WERI-Rb-1 (cell line): ENCODE results near the gene RFC5.

Source experiments
- DNase-seq: peaks from one replicate; pipeline ENCODE4 v3.0.0-alpha.2; 2020
- H3K27ac ChIP-seq: fragments of 250-450 bp; sonication (Bioruptor Pico); 2 replicates; pipeline ENCODE4 v1.5.1; 2020; ENCODE audit warnings: mild to moderate bottlenecking, moderate library complexity
- H3K27me3 ChIP-seq: fragments of 250-450 bp; sonication (Bioruptor Pico); 2 replicates; pipeline ENCODE4 v1.5.1; 2021; ENCODE audit warnings: mild to moderate bottlenecking, low read depth, moderate library complexity; ENCODE audit not compliant: insufficient read depth, severe bottlenecking
- H3K36me3 ChIP-seq: fragments of 250-450 bp; sonication (Bioruptor Pico); 2 replicates; pipeline ENCODE4 v1.5.1; 2020; ENCODE audit warnings: mild to moderate bottlenecking, moderate library complexity
- H3K4me3 ChIP-seq: 2 replicates; pipeline ENCODE4 v1.5.1; 2011; ENCODE audit warnings: low read depth, mild to moderate bottlenecking, control low read depth, low read length
- H3K9me3 ChIP-seq: fragments of 250-450 bp; sonication (Bioruptor Pico); 2 replicates; pipeline ENCODE4 v1.5.1; 2021; ENCODE audit warnings: mild to moderate bottlenecking, moderate library complexity; ENCODE audit not compliant: severe bottlenecking
- TF ChIP-seq, protein P1 (sequence below): IDR thresholded peaks from 2 replicates; pipeline ENCODE4 v1.5.1; 2011; ENCODE audit warnings: low read depth, mild to moderate bottlenecking, control low read depth, inconsistent platforms, low read length

The RFC5 gene

DNA sequence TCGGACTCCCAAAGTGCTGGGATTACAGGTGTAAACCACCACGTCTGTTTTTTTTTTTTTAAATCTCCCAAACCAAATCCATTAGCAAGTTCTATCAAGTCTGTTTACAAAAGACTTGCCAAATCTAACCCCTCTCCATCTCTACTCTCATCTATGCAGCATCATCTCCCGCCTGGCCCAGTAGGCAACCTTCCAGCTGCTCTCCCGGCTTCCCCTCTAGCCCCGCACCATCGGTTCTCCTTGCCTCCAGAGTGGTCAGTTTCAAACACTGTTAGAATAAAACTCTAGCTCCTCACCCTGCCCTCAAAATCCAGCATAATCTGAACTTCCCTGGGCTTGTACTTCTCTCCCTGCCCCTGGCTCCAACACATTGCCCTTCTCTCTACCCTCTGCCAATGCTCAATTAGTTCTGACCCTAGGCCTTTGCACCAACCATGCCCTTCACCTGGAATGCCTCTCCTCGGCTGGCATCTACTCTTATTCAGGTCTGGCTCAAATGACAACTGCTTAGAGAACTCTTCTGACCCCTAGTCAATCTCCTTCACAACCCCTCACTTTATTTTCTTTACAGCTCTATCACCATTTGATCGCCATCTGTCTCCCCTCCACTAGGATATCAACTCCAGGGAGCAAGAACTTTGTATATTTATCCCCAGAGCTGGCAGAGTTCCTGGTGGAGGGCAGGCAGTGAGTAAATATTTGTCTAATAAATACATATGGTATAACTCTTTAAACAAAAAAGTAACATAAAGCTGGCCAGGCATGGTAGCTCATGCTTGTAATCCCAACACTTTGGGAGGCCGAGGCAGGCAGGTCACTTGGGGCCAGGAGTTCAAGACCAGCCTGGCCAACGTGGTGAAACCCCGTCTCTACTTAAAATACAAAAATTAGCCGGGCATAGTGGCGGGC is 39.6 kb downstream of the RFC5 start:
- no peaks in the 10 kb centered on the region for H3K9me3 ChIP-seq

DNA sequence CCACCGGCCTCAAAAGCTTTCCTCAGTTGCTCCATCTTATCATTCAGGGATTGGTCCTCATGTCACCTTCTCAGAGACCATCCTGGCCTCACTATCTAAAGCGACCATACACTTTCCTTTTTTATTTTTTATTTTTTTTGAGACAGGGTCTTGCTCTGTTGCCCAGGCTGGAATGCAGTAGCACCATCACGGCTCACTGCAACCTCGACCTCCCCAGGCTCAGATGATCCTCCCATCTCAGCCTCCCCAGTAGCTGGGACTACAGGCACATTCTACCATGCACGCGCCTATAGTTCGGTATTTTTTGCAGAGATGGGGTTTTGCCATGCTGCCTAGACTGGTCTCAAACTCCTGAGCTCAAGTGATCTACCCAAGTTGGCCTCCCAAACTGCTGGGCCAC is 41.7 kb downstream of the RFC5 start:
- H3K27ac ChIP-seq: no peak overlapping the region
- TF ChIP-seq, protein P1, sequence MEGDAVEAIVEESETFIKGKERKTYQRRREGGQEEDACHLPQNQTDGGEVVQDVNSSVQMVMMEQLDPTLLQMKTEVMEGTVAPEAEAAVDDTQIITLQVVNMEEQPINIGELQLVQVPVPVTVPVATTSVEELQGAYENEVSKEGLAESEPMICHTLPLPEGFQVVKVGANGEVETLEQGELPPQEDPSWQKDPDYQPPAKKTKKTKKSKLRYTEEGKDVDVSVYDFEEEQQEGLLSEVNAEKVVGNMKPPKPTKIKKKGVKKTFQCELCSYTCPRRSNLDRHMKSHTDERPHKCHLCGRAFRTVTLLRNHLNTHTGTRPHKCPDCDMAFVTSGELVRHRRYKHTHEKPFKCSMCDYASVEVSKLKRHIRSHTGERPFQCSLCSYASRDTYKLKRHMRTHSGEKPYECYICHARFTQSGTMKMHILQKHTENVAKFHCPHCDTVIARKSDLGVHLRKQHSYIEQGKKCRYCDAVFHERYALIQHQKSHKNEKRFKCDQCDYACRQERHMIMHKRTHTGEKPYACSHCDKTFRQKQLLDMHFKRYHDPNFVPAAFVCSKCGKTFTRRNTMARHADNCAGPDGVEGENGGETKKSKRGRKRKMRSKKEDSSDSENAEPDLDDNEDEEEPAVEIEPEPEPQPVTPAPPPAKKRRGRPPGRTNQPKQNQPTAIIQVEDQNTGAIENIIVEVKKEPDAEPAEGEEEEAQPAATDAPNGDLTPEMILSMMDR: no peak

More for the DNA sequence above, 39.6 kb downstream of the RFC5 start:
- TF ChIP-seq, protein P1: no peak
- no peak for DNase-seq
- Histone ChIP-seq H3K27me3 (no peaks in the 10 kb centered on the region), H3K4me3 (no peak overlapping the region), H3K27ac (no peak overlapping the region), H3K36me3 (peaks cover 15% of the 10 kb centered on the region)

DNA sequence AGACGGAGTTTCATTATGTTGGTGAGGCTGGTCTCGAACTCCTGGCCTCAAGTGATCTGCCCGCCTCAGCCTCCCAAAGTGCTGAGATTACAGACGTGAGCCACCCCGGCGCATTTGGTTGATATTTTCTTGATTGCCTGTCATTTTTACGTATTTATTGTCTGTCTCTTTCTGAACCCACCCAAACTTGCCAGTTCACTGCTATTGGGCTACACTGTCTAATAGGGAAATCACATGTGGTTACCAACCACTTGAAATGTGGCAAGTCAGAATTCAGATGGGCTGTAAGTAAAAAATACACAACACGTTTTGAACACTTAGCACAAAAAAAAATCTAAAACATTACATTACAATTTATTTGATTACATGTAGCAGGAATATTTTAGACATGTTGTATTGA is 42.4 kb downstream of the RFC5 start:
- no peaks in the 10 kb centered on the region for H3K9me3 ChIP-seq
- H3K27ac ChIP-seq: no peak overlapping the region
- H3K36me3 ChIP-seq: no peaks in the 10 kb centered on the region
- TF ChIP-seq, protein P1: no peak
- no peak for DNase-seq
- H3K27me3 ChIP-seq: no peaks in the 10 kb centered on the region
- H3K4me3 ChIP-seq: no peak overlapping the region

More for the DNA sequence above, 41.7 kb downstream of the RFC5 start:
- no peaks in the 10 kb centered on the region for H3K27me3 ChIP-seq
- no peaks in the 10 kb centered on the region for H3K36me3 ChIP-seq
- DNase-seq: no peak
- H3K9me3 ChIP-seq: no peaks in the 10 kb centered on the region
- no peak overlapping the region for H3K4me3 ChIP-seq

DNA sequence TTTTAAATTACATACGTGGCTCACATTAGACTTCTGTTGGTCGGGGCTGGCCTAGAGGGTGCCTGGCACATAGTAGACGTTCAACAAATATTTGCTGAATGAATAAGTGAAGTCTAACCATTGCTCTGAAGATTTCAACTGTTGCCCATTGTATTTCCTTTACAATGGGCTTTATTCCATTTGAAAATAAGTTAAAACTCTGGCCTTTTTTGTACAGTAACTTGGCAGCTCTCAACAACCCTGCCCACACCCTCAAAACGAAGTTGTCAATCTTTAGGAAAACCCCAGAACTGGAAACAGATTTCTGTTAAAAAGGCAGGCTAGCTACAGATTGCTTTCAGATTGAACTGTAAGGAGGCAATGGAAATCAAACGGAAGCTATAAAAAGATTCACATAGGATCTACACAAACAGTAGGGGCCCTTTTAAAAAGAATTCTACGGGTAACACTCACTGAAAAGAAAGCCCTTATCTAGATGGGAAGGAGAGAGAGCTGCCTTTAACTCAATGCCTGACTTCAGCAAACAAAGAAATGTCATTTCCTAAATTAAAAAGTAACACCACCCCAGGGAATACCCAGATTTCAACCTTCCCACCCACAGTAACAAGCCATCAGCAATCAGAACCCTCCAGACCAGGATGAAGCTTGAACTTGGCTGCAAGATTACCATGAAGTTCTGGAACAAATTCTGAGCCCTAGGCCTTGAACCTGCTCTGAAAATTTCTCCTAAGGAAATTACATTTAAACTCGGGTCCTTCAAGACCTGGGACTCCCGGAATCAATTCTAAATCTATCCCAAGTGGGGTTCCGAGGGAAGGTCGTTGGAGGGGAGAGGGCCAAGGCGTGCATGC is 43.1 kb downstream of the RFC5 start:
- H3K9me3 ChIP-seq: no peaks in the 10 kb centered on the region
- no peak for DNase-seq
- H3K4me3 ChIP-seq: no peak overlapping the region
- H3K27me3 ChIP-seq: no peaks in the 10 kb centered on the region
- no peak overlapping the region for H3K27ac ChIP-seq
- TF ChIP-seq, protein P1: no peak
- H3K36me3 ChIP-seq: no peaks in the 10 kb centered on the region

DNA sequence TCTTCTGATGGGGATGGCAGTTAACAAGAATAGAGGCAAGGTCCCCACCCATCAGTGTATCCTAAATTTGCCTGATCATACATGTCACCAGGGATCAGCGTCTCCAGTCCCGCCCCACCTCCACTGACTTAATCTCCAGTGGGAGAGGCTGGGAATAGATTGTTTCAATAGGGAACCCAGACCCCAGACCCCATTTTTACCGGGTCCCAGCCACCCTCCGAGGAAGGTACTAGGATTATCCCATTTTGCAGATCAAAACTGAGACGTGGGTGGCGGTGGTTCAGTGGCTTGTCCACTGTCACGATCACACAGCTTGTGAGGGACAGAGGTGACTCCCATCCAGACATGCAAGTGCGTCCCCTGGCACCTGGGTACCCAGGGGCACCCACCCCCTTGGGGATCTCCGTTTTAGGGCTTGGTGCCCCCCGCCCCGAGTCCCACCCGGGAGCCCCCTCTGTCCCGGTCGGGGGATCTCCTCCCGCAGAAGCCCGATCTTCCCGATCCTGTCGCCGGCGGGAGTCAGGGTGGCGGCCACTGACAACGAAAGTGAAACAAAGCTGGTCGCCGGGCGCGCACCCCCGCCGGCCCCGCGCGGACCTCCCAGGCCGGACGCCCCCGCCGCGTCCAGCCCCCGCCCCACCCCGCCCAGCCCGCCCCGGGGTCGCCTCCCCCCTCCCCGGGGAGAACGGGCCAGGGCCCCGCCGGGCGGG is 44.0 kb downstream of the RFC5 start:
- no peaks in the 10 kb centered on the region for H3K36me3 ChIP-seq
- H3K4me3 ChIP-seq: peak overlapping the region; percentile 75
- H3K27me3 ChIP-seq: no peaks in the 10 kb centered on the region
- no peaks in the 10 kb centered on the region for H3K9me3 ChIP-seq
- H3K27ac ChIP-seq: peak overlapping the region; percentile 71
- TF ChIP-seq, protein P1: no peak
- peak; percentile 24 for DNase-seq
